Stimulated activated CD8-positive, alpha-beta memory T cell treated with anti-CD3 and anti-CD28 coated beads, Interleukin-15, amount 100 ng/mL, for 24 hours (primary cell): Measurements from ENCODE around the gene SLAMF9.

Experiments
- DNase-seq: peaks from one replicate; pipeline ENCODE4 v3.0.0-alpha.2; 2020; ENCODE audit warnings: low read depth

Gene SLAMF9

GRCh38 chr1:159945483-159946241 lies 8.4 kb downstream of the SLAMF9 start, which contains the start of gene IGSF9:
Gene IGSF9 (minus strand): TSS chr1:159945613. CDS start chr1:159943454, 2,159 bp downstream.
- DNase-seq, result peak; percentile 53

GRCh38 chr1:159944623-159945455 lies 9.2 kb downstream of the SLAMF9 start:
- DNase-seq, result no peak

- DNase-seq, result no peak
These were observed 10.0 kb downstream of the SLAMF9 start for GRCh38 chr1:159943908-159944622.

- DNase-seq, result no peak
These were observed 10.8 kb downstream of the SLAMF9 start for GRCh38 chr1:159943278-159943640.

- no peak for DNase-seq
These were observed 11.3 kb downstream of the SLAMF9 start for GRCh38 chr1:159942632-159943277.

GRCh38 chr1:159941591-159942560 lies 12.2 kb downstream of the SLAMF9 start:
- DNase-seq, result no peak

GRCh38 chr1:159941141-159941540 lies 12.9 kb downstream of the SLAMF9 start:
- no peak for DNase-seq

GRCh38 chr1:159940006-159940620 lies 13.9 kb downstream of the SLAMF9 start:
- DNase-seq, result no peak

- DNase-seq, result no peak
These were observed 14.4 kb downstream of the SLAMF9 start for GRCh38 chr1:159939678-159940002.

GRCh38 chr1:159938905-159939677 lies 14.9 kb downstream of the SLAMF9 start:
- DNase-seq, result no peak

GRCh38 chr1:159938211-159938852 lies 15.7 kb downstream of the SLAMF9 start:
- DNase-seq, result no peak

GRCh38 chr1:159937054-159937750 lies 16.8 kb downstream of the SLAMF9 start:
- DNase-seq, result no peak

- DNase-seq, result peak; percentile 84
These were observed 17.6 kb downstream of the SLAMF9 start for GRCh38 chr1:159936273-159936904.

GRCh38 chr1:159935719-159936272 lies 18.2 kb downstream of the SLAMF9 start:
- no peak for DNase-seq

GRCh38 chr1:159935305-159935704 lies 18.7 kb downstream of the SLAMF9 start:
- DNase-seq, result no peak

GRCh38 chr1:159934136-159935039 lies 19.6 kb downstream of the SLAMF9 start:
- DNase-seq, result no peak

- DNase-seq, result no peak
These were observed 20.7 kb downstream of the SLAMF9 start for GRCh38 chr1:159933347-159933746.
